Activated CD4-positive, CD25-positive, alpha-beta regulatory T cell treated with anti-CD3 and anti-CD28 coated beads, Interleukin-2, amount 50 U/mL, for 16 hours (primary cell): Measurements from ENCODE around the gene GSN.

Experiments used
- DNase-seq: peaks from one replicate; pipeline ENCODE4 v3.0.0-alpha.2; 2020; ENCODE audit warnings: low read depth, low spot score

GSN gene

DNA sequence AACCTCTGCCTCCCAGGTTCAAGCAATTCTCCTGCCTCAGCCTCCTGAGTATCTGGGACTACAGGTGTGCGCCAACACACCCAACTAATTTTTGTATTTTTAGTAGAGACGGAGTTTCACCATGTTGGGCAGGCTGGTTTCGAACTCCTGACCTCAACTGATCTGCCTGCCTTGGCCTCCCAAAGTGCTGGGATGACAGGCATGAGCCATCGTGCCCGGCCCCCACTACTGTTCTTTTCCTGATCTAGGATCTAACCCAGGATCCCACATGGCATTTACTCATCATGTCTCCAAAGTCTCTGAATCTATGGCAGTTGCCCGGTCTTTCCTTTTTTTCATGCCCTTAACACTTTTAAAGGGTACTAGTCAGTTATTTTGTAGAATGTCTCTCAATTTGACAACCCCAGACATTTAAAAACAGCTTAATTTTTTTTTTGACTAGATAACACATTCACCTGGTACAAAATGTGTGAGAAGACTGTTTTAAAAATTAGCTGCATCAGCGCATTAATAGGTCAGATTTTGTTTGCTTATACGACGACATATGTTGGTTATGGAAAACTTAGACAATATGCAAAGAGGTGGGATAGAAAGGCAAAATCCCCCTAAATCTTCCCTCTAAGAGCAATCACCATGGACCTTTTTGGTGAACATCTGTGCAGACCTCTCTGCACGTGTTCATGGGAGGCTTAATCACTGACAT is 55.6 kb downstream of the GSN start:
- DNase-seq: no peak

DNA sequence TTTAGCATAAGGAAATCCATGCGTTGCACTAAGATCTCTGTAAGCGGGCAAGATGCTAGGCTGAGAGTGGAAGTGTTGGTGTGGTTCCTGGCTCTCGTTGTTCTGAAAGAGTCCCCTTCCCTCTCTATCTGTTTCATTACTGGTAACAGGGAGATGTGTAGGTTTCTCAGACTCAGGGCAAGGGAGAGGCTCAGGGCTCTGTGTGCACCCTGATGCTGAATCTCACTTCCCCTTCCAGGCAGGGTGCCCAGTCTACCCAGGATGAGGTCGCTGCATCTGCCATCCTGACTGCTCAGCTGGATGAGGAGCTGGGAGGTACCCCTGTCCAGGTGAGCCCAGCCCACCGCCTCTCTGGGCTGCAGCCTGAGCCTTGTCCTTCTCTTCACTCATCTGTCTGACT is 56.4 kb downstream of the GSN start:
- DNase-seq: no peak

DNA sequence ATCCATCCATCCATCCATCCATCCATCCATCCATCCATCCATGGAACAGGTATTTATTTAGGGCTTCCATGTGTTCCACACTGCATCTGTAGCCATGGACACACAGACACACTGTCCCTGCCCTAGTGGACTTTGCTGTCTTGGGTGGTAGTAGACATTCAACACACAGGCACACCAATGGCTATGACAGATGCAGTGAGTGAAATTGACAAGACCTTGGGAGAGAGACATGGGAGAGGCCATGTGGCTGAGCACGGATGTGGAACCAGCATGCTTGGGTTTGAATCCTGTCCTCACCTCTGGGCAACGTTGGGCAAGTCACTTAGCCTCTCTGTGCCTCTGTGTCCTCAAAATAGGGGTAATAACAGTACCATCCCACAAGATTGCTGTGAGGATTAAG is 56.8 kb downstream of the GSN start:
- DNase-seq: no peak

DNA sequence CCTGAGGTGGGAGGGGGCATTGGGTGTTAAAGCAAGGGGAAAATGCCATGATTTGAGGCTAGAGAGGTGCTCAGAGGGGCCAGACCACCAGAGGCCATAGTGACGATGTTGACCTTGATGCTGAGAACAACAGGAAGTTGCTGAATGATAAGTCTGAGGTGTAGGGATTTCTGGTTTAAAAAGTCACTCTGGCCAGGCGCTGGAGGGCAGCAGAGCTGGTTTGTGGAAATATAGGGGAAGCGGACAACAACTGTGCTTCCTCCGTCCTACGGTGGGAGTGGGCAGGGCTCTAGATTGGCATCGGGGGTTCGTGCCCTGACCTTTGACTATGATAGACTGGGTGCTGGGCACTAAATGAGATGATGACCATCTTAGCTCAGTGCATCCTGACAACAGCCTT is 57.4 kb downstream of the GSN start:
- DNase-seq: no peak

DNA sequence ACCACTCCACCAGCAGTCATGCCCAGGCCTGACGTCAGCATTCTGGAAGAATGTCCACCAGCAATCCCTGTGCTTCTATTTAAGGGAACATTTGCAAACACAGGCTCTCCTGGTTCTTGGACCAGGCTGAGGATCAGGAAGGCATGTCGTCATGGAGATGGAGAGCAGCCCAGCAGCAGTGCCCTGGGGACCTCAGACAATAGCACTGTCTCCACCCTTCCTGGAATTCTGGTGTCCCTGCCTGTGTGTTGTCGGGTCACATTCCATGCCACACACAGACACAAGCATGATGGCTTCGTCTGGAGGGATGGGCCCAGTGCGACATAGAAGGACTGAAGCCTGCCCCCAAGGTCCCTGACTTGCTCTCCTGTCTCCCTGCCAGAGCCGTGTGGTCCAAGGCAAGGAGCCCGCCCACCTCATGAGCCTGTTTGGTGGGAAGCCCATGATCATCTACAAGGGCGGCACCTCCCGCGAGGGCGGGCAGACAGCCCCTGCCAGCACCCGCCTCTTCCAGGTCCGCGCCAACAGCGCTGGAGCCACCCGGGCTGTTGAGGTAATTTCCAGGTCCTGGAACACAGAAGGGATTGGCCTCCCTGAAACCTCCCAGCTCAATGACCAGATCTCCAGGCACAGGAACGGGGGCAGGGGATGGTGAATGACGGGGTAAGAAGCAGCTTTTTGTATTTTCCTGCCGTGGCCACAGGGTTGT is 58.3 kb downstream of the GSN start:
- no peak for DNase-seq

DNA sequence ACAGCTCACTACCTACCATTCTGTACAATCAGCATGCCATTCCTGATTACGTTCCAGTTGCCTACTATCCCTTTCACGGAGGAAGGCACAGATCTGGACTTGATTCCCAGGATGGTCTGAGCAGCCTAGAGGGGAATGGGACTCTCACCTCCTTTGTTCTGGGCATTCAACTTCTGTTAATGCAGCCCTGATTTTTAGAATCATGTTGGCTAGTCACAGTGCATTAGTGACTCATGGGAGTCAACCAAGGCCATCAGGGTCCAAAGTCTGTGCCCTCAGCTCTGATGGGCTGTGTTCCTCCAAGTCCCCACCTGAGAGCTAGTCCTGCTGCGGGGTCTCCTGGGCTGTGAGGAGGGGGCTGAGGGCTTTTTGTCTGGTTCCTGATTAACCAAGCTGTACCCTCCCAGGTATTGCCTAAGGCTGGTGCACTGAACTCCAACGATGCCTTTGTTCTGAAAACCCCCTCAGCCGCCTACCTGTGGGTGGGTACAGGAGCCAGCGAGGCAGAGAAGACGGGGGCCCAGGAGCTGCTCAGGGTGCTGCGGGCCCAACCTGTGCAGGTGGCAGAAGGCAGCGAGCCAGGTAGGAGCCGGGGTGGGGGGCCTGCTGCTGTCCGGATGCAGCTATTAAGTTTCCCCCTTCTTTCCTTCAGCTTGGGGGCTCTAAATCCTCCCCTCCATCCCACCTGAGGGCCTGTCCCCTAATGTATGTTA is 59.1 kb downstream of the GSN start:
- no peak for DNase-seq

DNA sequence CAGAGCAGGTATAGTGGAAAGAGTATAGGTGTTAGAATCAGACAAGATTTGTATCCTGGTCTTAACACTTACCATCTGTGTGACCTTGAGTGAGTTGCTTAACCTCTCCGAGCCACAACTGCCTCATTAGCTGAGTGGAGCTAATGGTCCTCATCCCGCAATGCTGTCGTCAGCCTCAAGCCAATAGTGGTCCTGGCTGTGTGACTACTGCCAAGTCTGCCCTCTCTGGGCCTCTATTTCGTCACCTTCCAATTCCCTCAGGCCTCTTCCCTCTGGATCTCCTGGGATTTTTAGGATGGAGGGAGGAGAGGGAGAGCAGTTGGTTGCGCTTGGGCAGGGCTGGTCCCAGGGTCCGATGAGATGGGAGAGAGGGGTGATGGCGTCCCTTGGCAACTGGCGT is 60.5 kb downstream of the GSN start:
- no peak for DNase-seq

DNA sequence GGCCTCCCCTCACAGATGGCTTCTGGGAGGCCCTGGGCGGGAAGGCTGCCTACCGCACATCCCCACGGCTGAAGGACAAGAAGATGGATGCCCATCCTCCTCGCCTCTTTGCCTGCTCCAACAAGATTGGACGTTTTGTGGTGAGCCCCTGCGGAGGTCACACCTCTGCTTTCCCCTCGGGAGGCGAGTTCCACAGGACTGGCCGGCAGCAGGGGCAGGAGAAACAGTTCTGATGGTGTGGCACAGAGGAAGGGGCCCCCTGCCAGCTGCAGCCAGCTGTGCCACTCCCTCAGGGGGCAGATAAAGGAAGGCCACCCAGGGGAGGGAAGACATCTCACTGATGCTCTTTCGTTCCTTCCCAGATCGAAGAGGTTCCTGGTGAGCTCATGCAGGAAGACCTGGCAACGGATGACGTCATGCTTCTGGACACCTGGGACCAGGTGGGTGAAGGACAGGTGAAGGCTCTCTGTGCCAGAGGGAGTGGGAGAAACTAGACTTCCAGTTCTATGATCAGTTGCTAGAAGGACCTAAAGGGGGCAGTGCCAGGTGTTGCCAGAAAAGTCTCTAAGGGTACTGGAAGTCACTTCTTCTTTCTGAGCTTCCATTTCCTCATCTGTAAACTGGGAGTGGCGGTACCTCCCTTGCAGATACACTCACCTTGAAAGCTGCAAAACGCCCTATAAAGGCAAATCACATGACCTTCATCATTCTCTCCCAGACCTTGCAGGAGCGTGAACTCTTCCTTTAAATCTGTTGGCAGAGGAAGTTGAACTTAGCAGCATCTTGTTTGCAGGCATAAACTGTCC is 61.1 kb downstream of the GSN start:
- no peak for DNase-seq

DNA sequence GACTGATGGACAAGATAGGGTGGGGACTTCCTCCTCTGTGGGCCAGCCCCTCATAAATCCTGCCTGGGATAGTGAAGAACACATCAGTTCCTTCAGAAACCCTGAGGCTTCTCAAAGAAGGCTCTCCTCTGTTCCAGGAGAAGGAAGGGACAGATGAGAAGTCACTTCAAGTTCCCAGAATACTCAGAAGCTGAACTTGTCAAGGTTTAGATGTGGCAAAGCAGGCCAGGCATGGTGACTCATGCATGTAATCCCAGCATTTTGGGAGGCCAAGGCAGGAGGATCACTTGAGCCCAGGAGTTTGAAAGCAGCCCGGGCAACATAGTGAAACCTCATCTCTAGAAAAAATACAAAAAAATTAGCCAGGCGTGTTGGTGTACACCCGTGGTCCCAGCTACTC is 63.6 kb downstream of the GSN start:
- DNase-seq: no peak

DNA sequence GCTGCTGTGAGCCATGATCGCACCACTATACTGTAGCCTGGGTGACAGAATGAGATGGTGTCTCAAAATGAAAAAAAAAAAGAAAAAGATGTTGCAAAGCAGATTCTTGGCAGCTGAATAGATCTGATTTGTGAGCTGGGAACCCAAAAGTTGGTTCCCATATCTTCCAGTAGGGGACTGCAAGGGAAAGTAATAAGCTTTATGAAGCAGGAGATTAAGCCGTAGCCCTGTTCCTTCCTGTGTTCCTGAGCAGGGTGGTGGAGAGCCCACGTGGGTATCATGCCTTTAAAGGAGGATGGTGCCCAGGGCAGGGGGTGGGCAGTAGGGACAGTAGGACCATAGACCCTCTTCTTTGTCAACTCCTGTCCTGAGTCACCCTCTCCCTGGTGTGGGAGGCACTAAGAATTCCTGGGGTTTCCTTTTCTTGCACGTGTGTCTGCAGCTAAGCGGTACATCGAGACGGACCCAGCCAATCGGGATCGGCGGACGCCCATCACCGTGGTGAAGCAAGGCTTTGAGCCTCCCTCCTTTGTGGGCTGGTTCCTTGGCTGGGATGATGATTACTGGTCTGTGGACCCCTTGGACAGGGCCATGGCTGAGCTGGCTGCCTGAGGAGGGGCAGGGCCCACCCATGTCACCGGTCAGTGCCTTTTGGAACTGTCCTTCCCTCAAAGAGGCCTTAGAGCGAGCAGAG is 64.2 kb downstream of the GSN start:
- no peak for DNase-seq

DNA sequence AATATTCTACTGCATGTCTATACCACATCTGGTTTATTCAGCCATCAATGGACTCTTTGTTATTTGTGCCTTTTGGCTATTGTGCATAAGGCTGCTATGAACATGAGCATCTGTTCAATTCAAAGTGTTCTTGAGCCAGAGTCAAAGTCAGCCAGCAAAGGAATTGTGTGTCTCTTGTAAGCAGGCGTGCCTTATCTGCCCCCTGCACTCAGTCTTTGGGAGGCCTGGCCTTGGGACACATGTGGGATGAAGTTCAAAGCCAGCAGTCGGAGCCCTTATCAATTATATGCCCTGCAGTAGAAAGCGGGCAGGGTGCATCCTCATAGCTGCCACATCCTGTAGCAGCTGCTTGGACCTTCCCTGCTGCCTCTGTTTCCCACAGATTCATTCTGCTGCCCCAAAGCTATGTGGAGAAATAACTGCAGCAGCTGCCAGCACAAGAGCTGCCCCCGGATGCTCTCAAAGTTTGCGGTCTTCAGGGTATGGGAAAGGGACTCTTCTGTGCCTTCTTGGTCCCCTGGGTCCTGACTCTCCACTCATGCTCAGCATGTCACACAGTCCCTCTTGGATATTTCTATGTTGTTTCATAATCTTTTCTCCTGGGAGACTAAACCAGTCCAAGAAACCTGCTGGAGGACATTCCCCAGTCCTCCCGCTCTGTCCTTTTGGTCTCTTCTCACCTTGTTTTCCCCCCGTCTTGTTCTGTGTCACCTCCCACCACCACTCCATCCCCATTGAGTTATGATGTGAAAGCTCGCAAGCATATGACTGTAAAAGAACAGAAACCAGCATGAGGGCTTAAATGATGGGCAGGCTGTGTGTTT is 66.2 kb downstream of the GSN start:
- no peak for DNase-seq

DNA sequence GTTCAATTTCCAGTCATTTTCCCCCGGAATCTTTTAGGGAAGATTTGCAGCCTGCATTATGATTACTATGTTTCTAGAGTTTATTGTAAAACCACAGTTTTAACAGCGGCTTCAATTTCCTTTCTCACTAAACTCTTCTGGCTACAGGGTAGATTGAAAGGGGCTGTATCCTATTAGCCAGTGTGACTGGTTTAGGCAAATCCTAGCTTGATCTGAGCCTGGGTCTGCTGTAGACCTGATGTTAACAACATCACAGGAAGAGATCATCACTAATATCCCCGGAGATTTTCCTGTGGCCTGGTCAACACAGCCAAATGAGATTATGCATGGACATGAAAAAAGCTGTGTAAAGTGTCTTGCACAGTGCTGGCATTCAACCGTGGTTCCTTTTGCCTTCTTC is 68.7 kb downstream of the GSN start:
- DNase-seq: no peak

DNA sequence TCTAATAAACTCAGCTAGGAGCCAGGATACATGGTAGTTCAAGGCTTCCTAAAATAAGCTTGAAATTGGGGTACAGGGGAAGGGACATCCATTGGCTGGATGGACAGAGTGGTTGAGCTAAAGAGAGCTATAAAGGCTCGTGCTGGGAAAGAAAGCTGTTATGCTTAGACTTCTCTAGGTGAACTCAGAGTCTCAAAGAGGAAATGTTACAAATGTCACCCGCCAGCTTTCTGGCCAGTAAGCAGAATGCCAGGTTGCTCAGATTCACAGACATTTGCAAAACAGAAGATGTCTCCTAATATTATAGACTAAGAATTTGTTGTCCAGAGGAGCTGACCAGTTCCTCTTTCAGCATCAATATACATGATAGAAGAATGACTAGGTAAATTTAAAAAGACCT is 71.5 kb downstream of the GSN start:
- no peak for DNase-seq

DNA sequence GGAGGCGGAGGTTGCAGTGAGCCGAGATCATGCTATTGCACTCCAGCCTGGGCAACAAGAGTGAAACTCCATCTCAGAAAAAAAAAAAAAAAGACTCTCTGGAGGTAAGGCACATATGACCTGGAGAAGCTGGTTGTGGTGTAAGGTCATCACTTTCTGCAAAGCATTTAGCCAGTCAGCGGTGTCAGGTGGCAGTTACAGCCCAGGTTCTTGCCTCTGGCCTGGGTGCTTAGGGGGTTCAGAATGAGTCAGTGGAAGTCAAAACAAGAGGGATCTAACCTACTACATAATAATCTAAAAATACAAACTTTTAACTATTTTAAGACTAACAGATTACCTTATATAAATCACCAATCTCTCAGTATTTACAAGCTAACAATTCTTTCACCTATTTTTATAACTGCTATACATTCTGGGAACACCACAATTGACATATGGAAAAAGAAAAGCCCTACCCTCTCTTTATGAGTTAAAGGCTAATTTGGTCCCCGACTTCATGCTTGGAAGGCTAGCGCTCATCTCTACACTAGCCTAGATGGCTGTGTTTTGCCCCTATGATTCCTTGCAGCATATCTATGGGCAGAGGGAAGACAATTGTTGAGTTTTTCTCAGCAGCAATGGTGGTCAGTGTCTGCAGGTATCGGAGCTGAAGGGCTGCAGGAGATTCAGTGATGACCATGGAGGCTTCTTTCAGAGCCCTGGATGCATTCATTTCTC is 72.9 kb downstream of the GSN start:
- DNase-seq: no peak

DNA sequence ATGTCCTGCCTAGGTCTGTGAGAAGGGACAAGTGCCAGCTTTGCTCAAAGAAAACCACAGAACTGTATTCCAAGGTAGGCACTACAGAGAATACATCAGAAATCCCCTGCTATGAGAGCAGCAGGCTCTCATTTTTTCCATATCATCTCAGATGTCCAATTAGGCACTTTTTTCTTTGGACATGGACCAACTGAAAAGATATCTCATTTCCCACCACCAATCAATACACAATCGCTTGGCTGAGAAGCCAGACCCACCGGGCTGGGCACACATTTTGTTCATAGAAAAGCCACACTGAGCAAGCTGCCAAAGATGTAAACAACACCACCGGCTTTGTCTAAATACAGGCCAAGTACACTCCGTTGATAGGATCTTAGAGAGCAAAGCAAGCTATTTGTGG is 76.2 kb downstream of the GSN start:
- no peak for DNase-seq

DNA sequence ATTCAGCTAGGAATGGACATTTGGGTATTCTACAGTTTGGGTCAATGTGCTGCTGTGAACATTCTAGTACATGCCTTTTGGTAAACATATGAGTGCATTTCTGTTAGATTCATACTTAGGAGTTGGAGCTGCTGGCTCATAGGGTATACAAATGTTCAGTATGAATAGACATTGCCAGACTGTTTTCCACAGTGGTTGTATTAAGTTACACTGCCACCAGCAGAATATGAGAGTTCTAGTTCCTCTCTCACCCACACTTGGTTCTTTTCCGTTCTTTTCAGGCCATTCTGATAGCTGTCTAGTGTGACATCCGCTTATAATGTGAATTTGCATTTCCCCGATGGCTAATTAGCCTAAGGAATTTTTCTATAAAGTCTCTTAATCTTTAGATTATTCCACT is 77.1 kb downstream of the GSN start:
- DNase-seq: no peak

DNA sequence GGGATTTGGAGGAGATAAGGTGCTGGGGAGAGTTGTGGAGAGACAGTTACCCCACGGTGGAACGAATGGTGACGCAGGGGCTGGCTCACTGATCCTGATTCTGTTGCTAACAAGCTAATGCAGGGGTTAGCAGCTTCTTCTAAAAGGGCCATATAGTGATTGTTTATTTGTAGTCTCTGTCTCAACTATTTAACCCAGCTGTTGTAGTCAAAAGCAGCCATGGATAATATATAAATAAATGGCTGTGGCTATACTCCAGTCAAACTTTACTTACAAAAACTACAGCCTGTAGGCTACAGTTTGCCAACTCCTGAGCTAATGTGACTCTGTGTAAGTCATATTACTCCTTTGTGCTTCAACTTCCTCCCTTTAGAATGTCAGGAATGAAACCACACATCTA is 80.3 kb downstream of the GSN start:
- DNase-seq: no peak

DNA sequence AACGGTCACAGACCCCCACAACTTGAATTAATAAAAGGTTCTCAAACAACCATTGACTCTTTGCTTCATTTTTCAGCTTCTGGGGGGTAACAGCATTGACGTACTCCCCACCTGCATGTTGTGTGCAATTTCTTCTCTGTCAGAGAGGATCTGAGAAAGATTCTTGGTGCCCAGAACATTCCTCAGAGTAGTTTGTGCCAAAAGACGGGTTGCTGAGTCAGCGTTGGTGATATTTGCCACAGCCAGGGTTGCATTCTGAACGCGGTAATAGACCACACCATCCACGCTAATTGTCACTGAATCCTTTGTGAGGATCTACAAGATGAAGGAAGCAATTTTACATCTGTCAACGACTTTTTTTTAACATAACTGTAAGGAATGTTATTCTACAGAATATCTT is 81.0 kb downstream of the GSN start:
- no peak for DNase-seq

DNA sequence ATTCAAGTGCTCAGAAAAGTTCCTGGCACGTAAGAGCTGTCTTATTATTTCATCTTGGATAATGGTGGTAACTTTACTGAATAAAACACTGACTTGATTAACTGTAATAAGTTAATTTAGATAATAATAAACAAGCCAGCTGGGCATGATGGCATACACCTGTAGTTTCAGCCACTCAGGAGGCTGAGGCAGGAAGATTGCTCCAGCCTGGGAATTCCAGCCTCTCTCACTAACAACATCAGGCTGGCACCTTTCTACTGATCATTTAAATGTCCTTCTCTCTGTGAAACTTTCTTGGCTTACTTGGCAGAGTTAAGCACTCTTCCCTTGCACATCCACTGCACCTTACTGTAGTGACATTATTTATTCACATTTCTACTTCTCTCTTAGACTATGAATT is 82.1 kb downstream of the GSN start:
- no peak for DNase-seq

DNA sequence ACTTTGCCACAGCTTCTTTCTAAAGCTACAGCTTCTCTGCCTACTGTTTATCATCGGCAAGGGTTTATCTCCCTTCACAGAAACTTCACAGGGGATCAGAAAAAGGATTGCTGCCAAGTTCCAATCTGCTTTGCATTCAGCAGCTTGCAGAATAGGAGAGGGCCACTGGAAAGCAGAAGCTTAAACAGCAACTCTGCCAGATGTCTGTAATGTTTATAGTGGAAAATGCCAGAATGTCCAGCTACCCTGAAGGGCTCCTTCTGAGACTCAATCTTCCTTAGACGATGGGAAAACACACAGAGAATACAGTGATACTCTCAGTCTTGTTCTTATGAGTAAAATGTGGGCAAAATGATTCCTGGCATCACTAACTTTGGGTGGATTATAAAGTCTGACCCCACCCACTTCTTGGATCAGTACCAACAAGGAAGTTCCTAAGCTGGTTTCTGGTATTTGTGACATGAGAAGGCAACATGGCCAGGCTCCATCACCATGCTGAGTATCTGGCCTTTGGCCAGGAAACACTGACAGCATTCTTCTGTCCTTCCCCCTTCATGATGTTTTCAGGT is 83.1 kb downstream of the GSN start:
- no peak for DNase-seq
